Right atrium auricular region (tissue), 2 donors: Measurements from ENCODE around the gene FAM156B. TPM values are rescaled to one million over a fixed set of nuclear protein-coding genes. Genes with fewer than 3 reads are reported as not detected.
"Not testable (repeated sequence)": the region's sequence is repeated elsewhere in the genome, so short reads cannot be mapped to it uniquely, and the experiment has no call there.

Experiments used
- DNase-seq: peaks from one replicate; pipeline ENCODE4 v3.0.0-alpha.2; 2019; ENCODE audit warnings: low spot score
- H3K27ac ChIP-seq, 2 donors: fragments of 200-600 bp; sonication (generic); 1 replicate in 1 of 2; 2 replicates in 1 of 2; pipeline ENCODE4 v1.5.1; 2016 to 2019
- H3K27me3 ChIP-seq, 2 donors: fragments of 200-600 bp; sonication (generic); one replicate each; pipeline versions ENCODE4 v1.5.1 to v1.6.0; 2017 to 2019
- H3K36me3 ChIP-seq: fragments of 200-600 bp; sonication (generic); one replicate; pipeline ENCODE4 v1.5.1; 2016
- H3K4me1 ChIP-seq, 2 donors: fragments of 200-600 bp; sonication (generic); one replicate each; pipeline versions ENCODE4 v1.5.1 to v1.6.0; 2017 to 2019
- H3K4me3 ChIP-seq, 2 donors: fragments of 200-600 bp; sonication (generic); 1 replicate in 1 of 2; 2 replicates in 1 of 2; pipeline ENCODE4 v1.5.1; 2017 to 2019; ENCODE audit warnings: mild to moderate bottlenecking in 1 of 2, moderate library complexity in 1 of 2
- H3K9me3 ChIP-seq, 2 donors: fragments of 200-600 bp; sonication (generic); one replicate each; pipeline ENCODE4 v1.5.1; 2019
- total RNA-seq, 2 donors: library from RNA; depleted of rRNA; stranded (reverse); fragments of >200 nt; gene quantifications; one replicate each; pipeline ENCODE4 v1.1.0, GENCODE V29; 2016

FAM156B gene
- total RNA-seq, 2 donors from 2014 or later, result 11.2 to 11.9 TPM

DNA sequence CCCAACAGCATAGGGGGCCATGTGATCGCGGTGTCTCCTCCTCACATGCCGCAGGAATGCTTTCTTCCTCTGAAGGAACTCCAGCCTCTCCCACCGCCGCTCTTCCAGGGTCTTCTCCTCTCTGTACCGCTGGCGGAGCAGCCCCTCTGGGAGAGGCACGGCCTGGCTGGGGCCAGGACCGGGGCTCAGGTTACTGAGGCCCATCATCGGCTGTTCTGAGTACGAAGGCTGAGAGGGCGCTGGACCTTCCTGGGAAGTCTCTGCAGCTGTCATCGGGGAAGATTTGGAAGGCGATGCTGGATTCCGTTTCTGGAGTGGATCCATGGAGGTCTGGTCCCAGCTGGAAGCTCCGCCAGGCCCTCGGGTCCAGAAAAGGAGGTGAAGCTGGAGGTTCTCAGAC is 51.1 kb downstream of the FAM156B start:
- H3K9me3 ChIP-seq, H3K4me3 ChIP-seq, DNase-seq, H3K4me1 ChIP-seq, H3K27me3 ChIP-seq, H3K27ac ChIP-seq, H3K36me3 ChIP-seq: not testable (repeated sequence)

DNA sequence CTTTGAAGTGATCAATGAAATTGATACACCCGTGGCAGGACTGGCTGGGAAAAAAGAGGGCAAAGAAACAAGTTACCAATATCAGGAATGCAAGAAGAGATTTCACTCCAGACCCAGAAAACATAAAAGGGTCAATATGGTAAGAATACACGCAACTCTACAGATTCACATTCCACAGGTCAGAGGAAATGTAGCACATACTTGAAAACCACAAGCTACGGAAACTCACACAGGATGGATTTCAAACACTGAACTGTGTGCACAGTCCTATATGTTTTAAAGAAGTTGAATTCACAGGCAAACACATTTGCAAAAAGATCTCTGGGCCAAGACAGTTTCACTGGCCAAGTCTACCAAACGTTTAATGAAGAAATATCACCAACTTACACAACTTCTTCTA is 52.2 kb downstream of the FAM156B start:
- H3K4me1 ChIP-seq, H3K27me3 ChIP-seq, H3K4me3 ChIP-seq, H3K9me3 ChIP-seq, H3K27ac ChIP-seq, DNase-seq, H3K36me3 ChIP-seq: not testable (repeated sequence)

DNA sequence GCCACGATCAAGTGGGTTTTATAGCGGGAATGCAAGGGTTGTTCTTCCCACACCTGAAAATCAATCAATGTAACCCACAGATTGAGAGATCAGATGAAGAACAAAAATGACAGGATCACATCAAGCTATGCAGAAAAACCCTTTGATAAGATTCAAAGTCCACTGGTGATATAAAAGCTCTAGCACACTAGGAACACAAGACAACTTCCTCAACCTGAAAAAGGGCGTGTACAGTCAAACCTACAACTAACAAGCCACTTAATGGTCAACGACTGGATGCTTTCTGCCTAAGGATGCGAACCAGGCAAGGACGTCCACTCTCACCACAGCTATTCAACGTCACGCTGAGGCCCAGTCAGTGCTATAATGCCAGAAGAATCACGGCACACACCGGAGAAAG is 52.8 kb downstream of the FAM156B start:
- H3K4me1 ChIP-seq, H3K27me3 ChIP-seq, H3K36me3 ChIP-seq, H3K27ac ChIP-seq, DNase-seq, H3K9me3 ChIP-seq, H3K4me3 ChIP-seq: not testable (repeated sequence)

Other genes with a start within 250 kb of the FAM156B start
- gene SSX7, start 242.4 kb upstream of the FAM156B start, total RNA-seq, result not detected
- not detected for gene SSX2, start 190.2 kb upstream of the FAM156B start, total RNA-seq
- gene SSX2B, start 146.1 kb upstream of the FAM156B start, total RNA-seq, result not detected
- not detected for gene SPANXN5, start 99.9 kb upstream of the FAM156B start, total RNA-seq
- not detected for gene XAGE5, start 86.0 kb upstream of the FAM156B start, total RNA-seq
- not detected for gene XAGE3, start 29.2 kb upstream of the FAM156B start, total RNA-seq
- gene FAM156A, start 61.2 kb downstream of the FAM156B start, total RNA-seq, result 1 to 10 TPM; 4.3 to 8.7 TPM
- 1 to 10 TPM in 1 of 2 donors, under 1 TPM in 1; 0.93 to 2.4 TPM for gene GPR173, start 151.5 kb downstream of the FAM156B start, total RNA-seq
- 10 to 100 TPM; 39.9 to 44.0 TPM for gene TSPYL2, start 185.0 kb downstream of the FAM156B start, total RNA-seq
- 1 to 10 TPM; 3.3 to 6.0 TPM for gene KANTR, start 196.8 kb downstream of the FAM156B start, total RNA-seq